ENCODE data around the gene PLA1A. TPM values are rescaled to one million over a fixed set of nuclear protein-coding genes. Genes with fewer than 3 reads are reported as not detected.

The PLA1A gene
- total and polyA plus RNA-seq, 2 donors (not counting 1 experiment from before 2014, with no cell fraction given) = 0.27 to 0.28 TPM

- no peaks in the 10 kb centered on the region for H3K9me3 ChIP-seq (ENCODE audit: control extremely low read depth in 1 of 3, control insufficient read depth in 2 of 3, insufficient read depth in 1 of 3, low read length in 2 of 3)
- H3K4me2 ChIP-seq (replicated peaks; ENCODE audit: low read depth, low read length, poor library complexity, severe bottlenecking) = no peak overlapping the region
- Mint-ChIP-seq H3K27me3 (no peaks in the 10 kb centered on the region), H3K9me3 (ENCODE audit: insufficient read depth) (no peaks in the 10 kb centered on the region), H3K27ac (no peak overlapping the region), H3K4me1 (peaks cover 44% of the 10 kb centered on the region), H3K4me3 (no peak overlapping the region)
- ChIA-PET POLR2A (no interaction called here), CTCF (no interaction called here)
- ATAC-seq (ENCODE audit: low read depth) (no peak), DNase-seq (no peak)
- TF ChIP-seq CTCF (IDR thresholded peaks at IDR 0.05) = no peak
- TF ChIP-seq EZH2 (IDR thresholded peaks at IDR 0.05; ENCODE audit: borderline replicate concordance, insufficient read depth, low read depth, low read length, poor library complexity, severe bottlenecking) = no peak
- WGBS (ENCODE audit: insufficient coverage) = no CpG with 5 or more reads among the region's 6 CpGs
- H3K36me3 ChIP-seq (replicated peaks in 1 of 2; ENCODE audit: control extremely low read depth in 1 of 2, control insufficient read depth in 1 of 2, extremely low read depth in 1 of 2, insufficient read depth in 2 of 2, low read length in 1 of 2) = peaks cover 8 to 28% of the 10 kb centered on the region in 2 experiments
- no peak overlapping the region for H2AFZ ChIP-seq (ENCODE audit: insufficient read depth, low read depth, low read length, poor library complexity, severe bottlenecking)
- H3K27ac ChIP-seq (ENCODE audit: low read length in 2 of 2) = no peak overlapping the region
- no peaks in the 10 kb centered on the region for H3K27me3 ChIP-seq (replicated peaks in 1 of 4; ENCODE audit: control extremely low read depth in 1 of 4, control insufficient read depth in 3 of 4, insufficient read depth in 4 of 4, low read length in 3 of 4)
- no peak overlapping the region for H3K9ac ChIP-seq (ENCODE audit: low read length)
- peaks cover 9 to 15% of the 10 kb centered on the region in 2 donors for H3K4me1 ChIP-seq (ENCODE audit: control insufficient read depth in 2 of 2, insufficient read depth in 2 of 2, low read length in 2 of 2)
- H3K4me3 ChIP-seq (ENCODE audit: control extremely low read depth in 1 of 5, extremely low read depth in 1 of 5, insufficient read depth in 1 of 5, low read depth in 2 of 5, low read length in 4 of 5) = no peak overlapping the region
- no peaks in the 10 kb centered on the region for H3K79me2 ChIP-seq (ENCODE audit: control insufficient read depth, insufficient read depth, low read length)
- H4K20me1 ChIP-seq (ENCODE audit: control insufficient read depth, insufficient read depth, low read length, poor library complexity, severe bottlenecking) = no peaks in the 10 kb centered on the region
- intact Hi-C loops (cut with micrococcal nuclease) = no loop called here
These were observed 68.4 kb downstream of the PLA1A start for GRCh38 chr3:119665954-119666559.

DNA sequence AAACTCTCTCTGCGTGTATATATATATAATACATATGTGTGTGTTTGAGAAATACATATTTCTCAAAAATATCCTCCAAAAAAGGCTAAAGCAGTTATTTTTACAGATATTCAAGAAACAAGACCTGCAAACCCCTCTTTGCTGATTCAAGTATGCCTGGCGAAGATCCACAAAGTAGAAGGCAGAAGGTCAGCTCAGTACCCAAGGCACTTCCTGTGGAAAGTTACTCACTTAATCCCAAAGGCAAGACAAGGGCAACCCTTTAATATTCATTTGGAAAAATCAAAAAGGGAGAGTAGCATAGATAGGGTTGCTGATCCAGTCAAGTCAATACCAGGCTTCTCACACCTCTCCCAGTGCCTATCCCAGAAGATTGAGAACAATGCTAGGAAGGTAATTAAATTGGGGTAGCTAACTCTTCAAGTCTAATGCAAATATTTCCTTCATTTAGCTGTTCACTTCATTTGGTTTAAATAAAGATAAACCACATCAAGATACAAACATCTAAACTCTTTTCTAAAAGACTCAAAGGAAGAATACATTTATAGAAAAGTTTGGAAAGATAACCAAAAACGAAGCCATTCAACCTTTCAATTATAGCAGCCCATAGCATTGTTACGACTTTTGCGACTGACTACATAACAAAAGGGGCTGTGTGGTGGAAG, 72.4 kb downstream of the PLA1A start:
- no peak overlapping the region for H3K9ac ChIP-seq (ENCODE audit: low read length)
- H3K27ac Mint-ChIP-seq = peak overlapping the region; percentile 10
- ATAC-seq (ENCODE audit: low read depth) (no peak), DNase-seq (no peak)
- H3K4me3 Mint-ChIP-seq = no peak overlapping the region
- H3K27me3 ChIP-seq (replicated peaks in 1 of 4; ENCODE audit: control extremely low read depth in 1 of 4, control insufficient read depth in 3 of 4, insufficient read depth in 4 of 4, low read length in 3 of 4) = no peaks in the 10 kb centered on the region
- no peak overlapping the region for H2AFZ ChIP-seq (ENCODE audit: insufficient read depth, low read depth, low read length, poor library complexity, severe bottlenecking)
- peak overlapping the region in 1 of 2 donors; percentile 32 for H3K27ac ChIP-seq (ENCODE audit: low read length in 2 of 2)
- TF ChIP-seq CTCF (IDR thresholded peaks at IDR 0.05) (no peak), EZH2 (IDR thresholded peaks at IDR 0.05; ENCODE audit: borderline replicate concordance, insufficient read depth, low read depth, low read length, poor library complexity, severe bottlenecking) (no peak)
- no peaks in the 10 kb centered on the region for H4K20me1 ChIP-seq (ENCODE audit: control insufficient read depth, insufficient read depth, low read length, poor library complexity, severe bottlenecking)
- H3K4me1 Mint-ChIP-seq = peaks cover 18% of the 10 kb centered on the region
- H3K4me2 ChIP-seq (replicated peaks; ENCODE audit: low read depth, low read length, poor library complexity, severe bottlenecking) = no peak overlapping the region
- H3K27me3 Mint-ChIP-seq = no peaks in the 10 kb centered on the region
- H3K4me1 ChIP-seq (ENCODE audit: control insufficient read depth in 2 of 2, insufficient read depth in 2 of 2, low read length in 2 of 2) = peaks cover under 1 to 4% of the 10 kb centered on the region in 2 donors
- WGBS (ENCODE audit: insufficient coverage) = 100% methylated on average over 1 of the region's 5 CpGs
- no peaks in the 10 kb centered on the region for H3K9me3 Mint-ChIP-seq (ENCODE audit: insufficient read depth)
- H3K4me3 ChIP-seq (ENCODE audit: control extremely low read depth in 1 of 5, extremely low read depth in 1 of 5, insufficient read depth in 1 of 5, low read depth in 2 of 5, low read length in 4 of 5) = no peak overlapping the region
- peaks cover 4% of the 10 kb centered on the region for H3K79me2 ChIP-seq (ENCODE audit: control insufficient read depth, insufficient read depth, low read length)
- H3K36me3 ChIP-seq (replicated peaks in 1 of 2; ENCODE audit: control extremely low read depth in 1 of 2, control insufficient read depth in 1 of 2, extremely low read depth in 1 of 2, insufficient read depth in 2 of 2, low read length in 1 of 2) = peaks cover 8 to 61% of the 10 kb centered on the region in 2 experiments
- intact Hi-C loops (cut with micrococcal nuclease) = loop anchor here (10.0 kb wide), 1 partner anchor 675 kb away; the partner anchor contains the start of gene LRRC58
- ChIA-PET CTCF (no interaction called here), POLR2A (no interaction called here)
- H3K9me3 ChIP-seq (ENCODE audit: control extremely low read depth in 1 of 3, control insufficient read depth in 2 of 3, insufficient read depth in 1 of 3, low read length in 2 of 3) = no peaks in the 10 kb centered on the region
